ENCODE results near the gene TIMP2.

Gene TIMP2

GRCh38 chr17:78862073-78863023 is 62.8 kb downstream of the TIMP2 start:
- no peak for DNase-seq

DNA sequence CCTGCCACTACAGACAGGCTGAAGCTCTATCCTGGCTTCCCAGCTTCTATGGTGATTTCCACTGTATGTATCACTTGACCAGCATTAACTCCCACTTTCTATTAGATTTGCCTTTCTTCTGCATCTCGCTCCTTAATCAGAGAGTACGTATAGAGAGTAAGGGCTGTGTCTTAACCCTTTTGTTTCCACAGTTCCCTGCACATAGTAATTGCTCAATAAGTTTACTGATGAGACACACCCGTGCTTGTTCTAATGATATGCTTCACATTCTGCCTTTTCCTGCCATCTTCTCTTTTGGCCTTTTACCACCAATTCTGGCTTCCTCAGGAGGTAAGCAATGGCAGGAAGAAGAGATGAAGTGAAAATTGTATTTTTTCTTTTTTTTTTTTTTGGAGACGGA is 64.0 kb downstream of the TIMP2 start:
- no peak for DNase-seq

GRCh38 chr17:78859051-78859450 is 66.1 kb downstream of the TIMP2 start:
- DNase-seq: no peak

GRCh38 chr17:78857266-78857665 is 67.9 kb downstream of the TIMP2 start:
- DNase-seq: no peak

DNA sequence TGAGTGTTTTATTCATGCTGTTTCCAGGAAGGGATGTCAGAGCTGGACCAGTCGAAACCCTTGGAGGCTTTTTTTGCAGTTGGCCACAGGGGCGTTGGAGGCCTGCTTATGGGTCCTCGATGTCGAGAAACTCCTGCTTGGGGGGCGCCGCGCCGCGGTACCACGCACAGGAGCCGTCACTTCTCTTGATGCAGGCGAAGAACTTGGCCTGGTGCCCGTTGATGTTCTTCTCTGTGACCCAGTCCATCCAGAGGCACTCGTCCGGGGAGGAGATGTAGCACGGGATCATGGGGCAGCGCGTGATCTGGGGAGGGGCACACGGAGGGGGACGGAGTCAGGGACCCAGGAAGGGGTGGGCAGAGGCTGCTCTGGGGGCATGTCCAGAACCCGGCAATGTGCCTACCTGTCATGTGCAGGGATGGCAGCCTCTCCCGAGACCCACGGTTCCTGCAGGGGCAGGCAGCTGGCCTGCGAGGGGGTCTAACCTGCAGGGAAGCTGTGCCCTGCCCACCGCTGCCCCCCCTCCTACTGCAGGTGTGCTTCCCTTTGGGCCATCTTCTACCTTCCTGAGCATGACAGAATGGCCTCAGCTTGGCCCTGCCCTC is 69.5 kb downstream of the TIMP2 start:
- DNase-seq: no peak

- DNase-seq: no peak
Observed at GRCh38 chr17:78854508-78854907, 70.7 kb downstream of the TIMP2 start.

GRCh38 chr17:78853926-78854394 is 71.2 kb downstream of the TIMP2 start:
- DNase-seq: no peak

DNA sequence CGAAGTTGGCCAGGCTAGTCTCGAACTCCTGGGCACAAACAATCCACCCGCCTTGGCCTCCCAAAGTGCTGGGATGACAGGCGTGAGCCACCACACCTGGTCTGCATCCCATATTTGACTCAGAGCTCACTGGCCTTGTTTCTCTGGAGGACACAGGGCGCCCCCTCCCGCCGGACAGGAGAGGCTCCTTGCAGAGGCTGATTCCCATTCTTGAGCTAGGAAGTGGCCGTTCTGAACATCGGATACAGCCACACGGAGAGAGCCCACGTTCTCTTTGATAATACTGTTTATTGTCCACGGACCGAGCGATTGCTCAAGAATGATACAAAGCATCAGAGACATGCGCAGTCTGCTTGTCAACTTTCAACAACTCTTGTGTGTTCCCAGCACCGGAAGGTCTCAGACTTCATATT is 72.5 kb downstream of the TIMP2 start:
- no peak for DNase-seq

GRCh38 chr17:78849026-78849425 is 76.2 kb downstream of the TIMP2 start:
- DNase-seq: no peak

DNA sequence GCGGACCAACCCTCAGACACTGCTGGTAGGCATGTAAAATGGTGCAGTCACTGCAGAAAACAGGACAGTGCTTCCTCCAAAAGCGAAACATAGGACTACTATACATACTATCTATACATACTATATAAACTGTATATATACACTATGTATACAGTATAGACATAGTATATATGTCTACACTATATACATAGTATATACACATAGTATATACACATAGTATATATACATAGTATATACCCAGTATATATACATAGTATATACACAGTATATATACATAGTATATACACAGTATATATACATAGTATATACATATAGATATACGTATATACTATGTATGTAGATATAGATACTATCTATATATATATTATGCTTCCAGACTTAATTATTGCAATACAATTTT is 78.1 kb downstream of the TIMP2 start:
- DNase-seq: no peak

DNA sequence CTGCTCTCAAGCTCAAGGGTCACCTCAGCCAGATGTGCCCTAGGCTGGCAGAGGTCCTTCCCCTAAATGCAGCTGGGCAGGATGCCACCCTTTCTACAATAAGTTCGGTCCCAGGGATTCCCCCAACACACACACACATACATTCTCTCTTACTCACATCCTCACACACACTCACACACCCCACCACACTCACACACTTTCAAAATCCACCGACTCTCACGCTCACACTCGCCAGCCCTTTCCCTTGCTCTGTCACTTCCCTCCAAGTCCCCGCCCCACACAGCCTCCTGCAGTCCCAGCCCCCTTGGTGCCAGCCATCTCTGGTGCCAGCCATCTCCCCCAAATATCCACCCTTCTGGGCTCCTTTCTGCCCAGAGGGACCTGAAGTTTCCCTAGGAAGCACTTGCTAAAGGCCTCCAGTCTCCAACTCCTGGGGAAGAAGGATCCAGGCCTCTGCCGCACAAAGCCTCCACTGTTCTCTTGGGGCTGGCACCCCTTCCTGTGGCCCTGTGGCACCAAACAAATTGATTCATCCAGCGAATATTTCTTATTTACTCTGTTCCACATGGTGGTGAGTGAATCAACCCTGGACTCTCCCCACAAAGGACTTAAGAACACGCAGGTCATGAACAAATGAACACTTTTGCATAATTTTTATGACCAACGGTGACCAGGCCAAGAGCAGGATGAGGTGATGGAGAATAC is 80.7 kb downstream of the TIMP2 start:
- DNase-seq: no peak

DNA sequence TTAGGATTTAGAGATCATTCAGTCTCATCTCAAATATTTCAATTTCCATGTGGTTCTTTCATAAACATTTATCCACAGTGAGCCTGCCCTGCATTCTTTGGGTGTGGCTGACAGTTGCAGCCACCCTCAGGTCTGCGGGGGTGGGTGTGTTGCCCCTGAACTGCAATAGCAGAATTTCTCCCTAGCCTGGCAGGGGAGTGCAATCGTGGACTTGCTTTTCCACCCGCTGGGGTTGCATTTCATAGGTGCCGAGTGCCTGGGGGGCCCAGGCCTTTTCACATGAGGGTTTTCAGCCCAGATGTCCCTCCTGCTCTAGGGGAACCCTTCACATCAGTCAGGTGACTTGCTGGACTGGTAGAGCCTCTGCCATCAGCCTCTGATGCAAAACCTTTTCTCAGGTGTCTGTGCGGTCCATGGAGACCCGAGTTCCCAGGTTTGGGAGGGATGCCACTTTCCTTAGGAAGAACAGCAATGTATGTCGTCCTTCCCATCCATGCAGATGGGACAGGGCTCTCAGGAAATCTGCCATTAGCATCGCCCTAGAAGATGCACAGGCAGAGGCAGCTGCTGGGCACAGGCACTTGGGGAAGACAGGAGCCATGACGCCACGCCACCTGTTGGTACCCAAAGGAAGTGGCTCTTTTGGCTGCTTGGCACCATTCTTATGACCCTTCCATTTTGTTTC is 82.2 kb downstream of the TIMP2 start:
- DNase-seq: no peak

GRCh38 chr17:78840780-78841611 is 84.2 kb downstream of the TIMP2 start, which contains the start of gene USP36:
USP36 (minus strand) TSS chr17:78840814; CDS start chr17:78836363, 4,451 bp downstream.
- peak; percentile 81 for DNase-seq

GRCh38 chr17:78840530-78840779 is 84.7 kb downstream of the TIMP2 start:
- no peak for DNase-seq

GRCh38 chr17:78839762-78840529 is 85.2 kb downstream of the TIMP2 start:
- no peak for DNase-seq

GRCh38 chr17:78839235-78839761 is 85.9 kb downstream of the TIMP2 start:
- no peak for DNase-seq

DNA sequence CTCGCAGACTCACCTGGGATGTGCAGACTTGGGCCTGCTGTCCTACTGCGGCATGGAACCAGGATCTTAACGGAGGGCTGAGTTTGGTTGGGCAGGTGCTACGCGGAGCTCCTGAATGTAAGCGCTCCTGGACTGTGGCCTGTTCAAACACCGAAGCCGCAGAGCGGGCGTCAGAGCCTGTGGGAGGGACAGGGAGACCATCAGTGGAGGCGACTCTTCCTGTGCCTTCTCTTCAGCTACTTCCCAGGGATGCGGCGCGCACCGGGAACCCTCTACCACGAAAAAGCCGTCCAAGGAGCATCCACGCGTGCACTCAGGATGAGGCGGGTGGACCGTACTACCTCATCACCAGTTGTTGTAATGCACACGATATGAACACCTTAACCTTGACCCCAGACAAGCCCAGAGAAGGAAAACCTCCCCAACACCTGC is 86.6 kb downstream of the TIMP2 start:
- no peak for DNase-seq

GRCh38 chr17:78836420-78837021 is 88.7 kb downstream of the TIMP2 start:
- DNase-seq: no peak

DNA sequence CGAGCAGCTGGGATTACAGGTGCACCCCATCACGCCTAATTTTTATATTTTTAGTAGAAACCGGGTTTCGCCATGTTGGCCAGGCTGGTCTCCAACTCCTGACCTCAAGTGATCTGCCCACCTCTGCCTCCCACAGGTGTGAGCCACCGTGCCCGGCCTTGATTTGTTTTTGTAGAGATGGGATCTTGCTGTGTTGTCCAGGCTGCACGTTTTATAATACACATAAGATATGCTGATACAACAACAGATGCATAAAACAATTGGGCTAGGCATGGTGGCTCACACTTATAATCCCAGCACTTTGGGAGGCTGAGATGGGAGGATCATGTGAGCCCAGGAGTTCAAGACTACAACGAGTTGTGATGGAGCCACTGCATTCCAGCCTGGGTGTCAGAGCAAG is 90.6 kb downstream of the TIMP2 start:
- no peak for DNase-seq

DNA sequence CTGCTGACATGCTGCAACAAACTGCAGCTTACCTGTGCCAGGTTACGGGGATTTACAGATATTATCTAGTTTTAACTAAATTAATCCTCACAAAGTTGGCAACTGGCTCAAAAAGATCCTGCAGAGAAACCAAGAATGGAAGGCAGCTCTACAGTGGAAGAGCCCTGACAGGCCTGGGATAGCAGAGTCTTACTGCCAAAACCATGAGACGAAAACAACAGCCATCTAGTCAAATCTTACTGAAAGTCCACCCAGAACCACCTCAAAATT is 92.7 kb downstream of the TIMP2 start:
- no peak for DNase-seq

All from cortex of kidney (tissue), 1 donor.